Muscle of leg (tissue), 11 donors: ENCODE results near the gene C11orf97. TPM values are rescaled to one million over a fixed set of nuclear protein-coding genes. Genes with fewer than 3 reads are reported as not detected.

ENCODE experiments used
- DNase-seq: peaks from one replicate; pipeline ENCODE4 v3.0.0; 2013
- H3K27ac ChIP-seq: one replicate; pipeline ENCODE4 v1.5.1; 2013; ENCODE audit warnings: mild to moderate bottlenecking, low read length, control low read depth
- H3K27me3 ChIP-seq: one replicate; pipeline ENCODE4 v1.6.1; 2013; ENCODE audit warnings: low read length; ENCODE audit not compliant: control insufficient read depth, insufficient read depth
- H3K36me3 ChIP-seq: one replicate; pipeline ENCODE4 v1.6.1; 2013; ENCODE audit warnings: low read length; ENCODE audit not compliant: control insufficient read depth, insufficient read depth
- H3K4me1 ChIP-seq: one replicate; pipeline ENCODE4 v1.6.1; 2013; ENCODE audit warnings: low read length; ENCODE audit not compliant: control insufficient read depth, insufficient read depth
- H3K4me3 ChIP-seq: one replicate; pipeline ENCODE4 v1.5.1; 2013; ENCODE audit warnings: low read length, control low read depth
- H3K9me3 ChIP-seq: replicated peaks from 2 replicates; pipeline ENCODE4 v1.6.1; 2013; ENCODE audit warnings: low read depth, low read length; ENCODE audit not compliant: control insufficient read depth
- WGBS: methylation state at CpG from one replicate; pipeline ENCODE4 v1.1.5; 2013; ENCODE audit warnings: missing lambda C conversion rate; ENCODE audit not compliant: insufficient coverage; 5-methylcytosine and 5-hydroxymethylcytosine counted together
- polyA plus RNA-seq, 8 donors: library from polyadenylated mRNA; unstranded; fragments of 120-200 nt; gene quantifications; one replicate each; pipeline versions ENCODE4 v1.2.1 to v1.2.3, GENCODE V29; 2013; ENCODE audit warnings: inconsistent platforms in 1 of 8, low replicate concordance in 1 of 8; ENCODE audit not compliant: insufficient read length in 8 of 8, insufficient read depth in 1 of 8
- total RNA-seq: library from RNA; stranded (reverse); fragments of 120-200 nt; gene quantifications from one replicate; pipeline ENCODE4 v1.2.4, GENCODE V29; 2013

C11orf97 gene
- total and polyA plus RNA-seq, 9 donors = not detected

- no CpG with 5 or more reads among the region's 1 CpG for WGBS
- no peaks in the 10 kb centered on the region for H3K36me3 ChIP-seq
- no peaks in the 10 kb centered on the region for H3K27me3 ChIP-seq
- no peaks in the 10 kb centered on the region for H3K9me3 ChIP-seq
- H3K27ac ChIP-seq = no peak overlapping the region
- no peak overlapping the region for H3K4me3 ChIP-seq
- peaks cover 5% of the 10 kb centered on the region for H3K4me1 ChIP-seq
- no peak for DNase-seq
These were observed 27.2 kb downstream of the C11orf97 start for GRCh38 chr11:94539420-94539819.

DNA sequence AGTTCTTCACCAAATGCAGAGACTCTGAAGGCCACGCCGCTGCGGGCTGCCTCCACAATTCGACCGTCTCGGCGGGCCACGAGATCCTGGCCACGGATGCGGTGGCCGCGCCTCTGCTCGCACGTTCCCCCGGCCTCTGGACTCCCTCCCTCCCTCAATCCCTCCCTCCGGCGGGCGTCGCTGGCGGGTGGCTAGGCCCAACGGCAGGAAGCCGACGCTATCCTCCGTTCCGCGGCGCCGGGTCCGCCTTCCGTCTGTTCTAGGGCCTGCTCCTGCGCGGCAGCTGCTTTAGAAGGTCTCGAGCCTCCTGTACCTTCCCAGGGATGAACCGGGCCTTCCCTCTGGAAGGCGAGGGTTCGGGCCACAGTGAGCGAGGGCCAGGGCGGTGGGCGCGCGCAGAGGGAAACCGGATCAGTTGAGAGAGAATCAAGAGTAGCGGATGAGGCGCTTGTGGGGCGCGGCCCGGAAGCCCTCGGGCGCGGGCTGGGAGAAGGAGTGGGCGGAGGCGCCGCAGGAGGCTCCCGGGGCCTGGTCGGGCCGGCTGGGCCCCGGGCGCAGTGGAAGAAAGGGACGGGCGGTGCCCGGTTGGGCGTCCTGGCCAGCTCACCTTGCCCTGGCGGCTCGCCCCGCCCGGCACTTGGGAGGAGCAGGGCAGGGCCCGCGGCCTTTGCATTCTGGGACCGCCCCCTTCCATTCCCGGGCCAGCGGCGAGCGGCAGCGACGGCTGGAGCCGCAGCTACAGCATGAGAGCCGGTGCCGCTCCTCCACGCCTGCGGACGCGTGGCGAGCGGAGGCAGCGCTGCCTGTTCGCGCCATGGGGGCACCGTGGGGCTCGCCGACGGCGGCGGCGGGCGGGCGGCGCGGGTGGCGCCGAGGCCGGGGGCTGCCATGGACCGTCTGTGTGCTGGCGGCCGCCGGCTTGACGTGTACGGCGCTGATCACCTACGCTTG, 31.7 kb downstream of the C11orf97 start, which contains the start of gene FUT4:
FUT4 (plus strand) TSS at position 227 of the 951 bp plus-strand sequence; CDS start at position 440, 213 bp downstream.
- no peaks in the 10 kb centered on the region for H3K27me3 ChIP-seq
- WGBS = 0% methylated on average over 108 of the region's 109 CpGs
- peak; percentile 95 for DNase-seq

DNA sequence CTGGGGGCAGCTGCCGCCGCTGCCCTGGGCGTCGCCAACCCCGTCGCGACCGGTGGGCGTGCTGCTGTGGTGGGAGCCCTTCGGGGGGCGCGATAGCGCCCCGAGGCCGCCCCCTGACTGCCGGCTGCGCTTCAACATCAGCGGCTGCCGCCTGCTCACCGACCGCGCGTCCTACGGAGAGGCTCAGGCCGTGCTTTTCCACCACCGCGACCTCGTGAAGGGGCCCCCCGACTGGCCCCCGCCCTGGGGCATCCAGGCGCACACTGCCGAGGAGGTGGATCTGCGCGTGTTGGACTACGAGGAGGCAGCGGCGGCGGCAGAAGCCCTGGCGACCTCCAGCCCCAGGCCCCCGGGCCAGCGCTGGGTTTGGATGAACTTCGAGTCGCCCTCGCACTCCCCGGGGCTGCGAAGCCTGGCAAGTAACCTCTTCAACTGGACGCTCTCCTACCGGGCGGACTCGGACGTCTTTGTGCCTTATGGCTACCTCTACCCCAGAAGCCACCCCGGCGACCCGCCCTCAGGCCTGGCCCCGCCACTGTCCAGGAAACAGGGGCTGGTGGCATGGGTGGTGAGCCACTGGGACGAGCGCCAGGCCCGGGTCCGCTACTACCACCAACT, 32.5 kb downstream of the C11orf97 start:
- Histone ChIP-seq H3K36me3 (peaks cover 12% of the 10 kb centered on the region), H3K4me3 (peak overlapping the region; percentile 69), H3K9me3 (no peaks in the 10 kb centered on the region), H3K27me3 (no peaks in the 10 kb centered on the region), H3K27ac (peak overlapping the region; percentile 29), H3K4me1 (peaks cover 27% of the 10 kb centered on the region)
- WGBS = 3% methylated on average over 53 of the region's 59 CpGs
- DNase-seq = peak; percentile 33

More for the DNA sequence above, 31.7 kb downstream of the C11orf97 start, which contains the start of gene FUT4:
- Histone ChIP-seq H3K4me3 (peak within 1 kb of the TSS; percentile 69), H3K4me1 (peaks cover 27% of the 10 kb centered on the region), H3K36me3 (peaks cover 12% of the 10 kb centered on the region), H3K9me3 (no peaks in the 10 kb centered on the region), H3K27ac (peak within 1 kb of the TSS; percentile 97)

GRCh38 chr11:94545264-94546161, 33.3 kb downstream of the C11orf97 start:
- no peaks in the 10 kb centered on the region for H3K27me3 ChIP-seq
- peaks cover 27% of the 10 kb centered on the region for H3K4me1 ChIP-seq
- DNase-seq = no peak
- no peak overlapping the region for H3K27ac ChIP-seq
- H3K4me3 ChIP-seq = peak overlapping the region; percentile 69
- peaks cover 12% of the 10 kb centered on the region for H3K36me3 ChIP-seq
- no peaks in the 10 kb centered on the region for H3K9me3 ChIP-seq
- WGBS = 45% methylated on average over 39 of the region's 54 CpGs

GRCh38 chr11:94546162-94546470, 33.9 kb downstream of the C11orf97 start:
- Histone ChIP-seq H3K27ac (no peak overlapping the region), H3K4me3 (peak overlapping the region; percentile 69)
- WGBS = no CpG with 5 or more reads among the region's 2 CpGs

DNA sequence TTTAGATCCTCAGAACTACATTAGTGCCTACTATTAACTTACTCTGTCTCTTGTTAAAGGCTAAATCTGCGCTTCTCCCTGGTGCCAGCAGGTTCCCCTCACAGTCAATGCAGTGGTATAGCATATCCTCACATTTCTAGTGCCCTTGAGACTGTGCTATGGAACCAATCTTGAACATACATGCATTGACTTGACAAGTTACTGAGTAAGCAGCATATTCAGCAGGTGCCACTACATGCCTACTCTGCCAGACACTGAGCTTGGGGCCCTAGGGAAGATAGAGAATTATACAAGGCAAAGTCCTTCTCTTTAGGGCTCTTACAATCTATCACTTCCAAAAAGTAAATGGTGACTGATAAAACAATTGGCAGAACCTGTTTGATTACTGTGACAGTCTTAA, 34.6 kb downstream of the C11orf97 start:
- peaks cover 12% of the 10 kb centered on the region for H3K36me3 ChIP-seq
- H3K4me1 ChIP-seq = peaks cover 27% of the 10 kb centered on the region
- no peaks in the 10 kb centered on the region for H3K9me3 ChIP-seq
- DNase-seq = no peak
- H3K27me3 ChIP-seq = no peaks in the 10 kb centered on the region
- H3K4me3 ChIP-seq = no peak overlapping the region
- 100% methylated on average over 1 of the region's 1 CpG for WGBS
- H3K27ac ChIP-seq = no peak overlapping the region

More at GRCh38 chr11:94546162-94546470, 33.9 kb downstream of the C11orf97 start:
- DNase-seq = no peak
- no peaks in the 10 kb centered on the region for H3K9me3 ChIP-seq
- H3K27me3 ChIP-seq = no peaks in the 10 kb centered on the region
- peaks cover 12% of the 10 kb centered on the region for H3K36me3 ChIP-seq
- peaks cover 27% of the 10 kb centered on the region for H3K4me1 ChIP-seq

GRCh38 chr11:94549146-94549545, 36.9 kb downstream of the C11orf97 start:
- Histone ChIP-seq H3K27ac (no peak overlapping the region), H3K4me1 (peaks cover 23% of the 10 kb centered on the region), H3K9me3 (no peaks in the 10 kb centered on the region), H3K27me3 (no peaks in the 10 kb centered on the region), H3K4me3 (no peak overlapping the region), H3K36me3 (peaks cover 12% of the 10 kb centered on the region)
- DNase-seq = no peak
- 60% methylated on average over 1 of the region's 5 CpGs for WGBS

DNA sequence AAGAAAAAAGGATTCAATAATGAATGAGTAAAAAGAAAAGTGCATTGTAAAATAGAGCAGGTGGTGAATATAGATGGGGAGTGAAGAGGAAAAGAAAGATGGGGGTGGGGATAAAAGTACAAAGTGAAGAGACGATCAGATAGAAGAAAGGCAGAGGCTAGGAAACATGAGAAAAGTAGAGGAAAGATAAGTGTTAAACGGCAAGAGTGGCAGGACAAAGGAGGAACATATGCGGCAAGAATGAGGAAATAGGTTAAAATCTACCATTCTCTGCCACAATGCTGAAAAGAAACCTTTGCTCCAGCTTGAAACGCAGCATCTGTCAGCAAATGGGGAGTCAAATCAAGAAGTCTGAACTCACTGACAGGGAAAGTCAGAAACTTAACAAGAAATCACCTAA, 38.3 kb downstream of the C11orf97 start:
- H3K9me3 ChIP-seq = no peaks in the 10 kb centered on the region
- no peaks in the 10 kb centered on the region for H3K27me3 ChIP-seq
- H3K36me3 ChIP-seq = peaks cover 8% of the 10 kb centered on the region
- no peak overlapping the region for H3K27ac ChIP-seq
- H3K4me1 ChIP-seq = peaks cover 13% of the 10 kb centered on the region
- 70% methylated on average over 1 of the region's 4 CpGs for WGBS
- H3K4me3 ChIP-seq = no peak overlapping the region
- DNase-seq = no peak

- H3K36me3 ChIP-seq = no peaks in the 10 kb centered on the region
- DNase-seq = no peak
- H3K27ac ChIP-seq = no peak overlapping the region
- H3K27me3 ChIP-seq = no peaks in the 10 kb centered on the region
- H3K4me1 ChIP-seq = no peaks in the 10 kb centered on the region
- H3K9me3 ChIP-seq = no peaks in the 10 kb centered on the region
- WGBS = no CpG with 5 or more reads among the region's 1 CpG
- H3K4me3 ChIP-seq = no peak overlapping the region
These were observed 41.7 kb downstream of the C11orf97 start for GRCh38 chr11:94553938-94554337.
